Neural progenitor cell (in vitro differentiated cells): ENCODE data around the gene MYO7B.

Experiments used
- CTCF ChIP-seq: fragments of 200-600 bp; sonication (generic); IDR thresholded peaks from 2 replicates; pipeline ENCODE4 v1.5.1; 2017; ENCODE audit warnings: antibody characterized with exemption, mild to moderate bottlenecking
- EZH2 ChIP-seq: fragments of 200-600 bp; sonication (generic); IDR thresholded peaks from 2 replicates; pipeline ENCODE4 v1.6.1; 2017; ENCODE audit warnings: antibody characterized with exemption, mild to moderate bottlenecking, moderate library complexity

- no peak for TF ChIP-seq CTCF
- no peak for TF ChIP-seq EZH2
Observed at GRCh38 chr2:127606625-127607398, 71.3 kb downstream of the MYO7B start.
